Measurements from ENCODE around the gene TMPRSS6.

TMPRSS6 gene

DNA sequence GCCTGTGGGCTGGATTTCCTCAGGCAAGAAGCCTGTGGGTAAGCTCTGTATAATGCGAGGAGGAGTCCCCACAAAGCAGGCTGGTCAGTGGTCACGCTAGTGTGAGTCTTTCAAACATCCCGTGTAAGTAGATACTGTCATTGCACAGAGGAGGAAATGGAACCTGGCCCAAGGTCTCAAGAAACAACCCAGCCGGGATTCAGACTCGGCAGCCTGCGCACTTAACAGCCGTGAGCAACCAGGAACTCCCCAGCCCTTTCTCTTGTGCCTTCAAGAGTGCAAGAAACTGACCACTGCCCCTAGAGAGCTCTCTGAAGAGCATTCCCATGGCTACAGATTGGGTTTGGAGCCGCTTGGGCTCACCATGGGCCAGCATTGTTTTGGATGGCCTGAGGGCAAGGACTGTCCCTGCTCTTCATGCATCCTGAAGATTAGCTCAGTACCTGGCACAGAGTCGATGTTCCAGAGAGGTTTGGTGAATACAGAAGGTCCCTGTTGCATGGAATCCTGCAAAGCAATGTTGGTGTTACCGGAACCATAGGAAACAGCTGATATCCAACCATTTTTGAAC lies 83.9 kb downstream of the TMPRSS6 start:
- no peak for FAIRE-seq

DNA sequence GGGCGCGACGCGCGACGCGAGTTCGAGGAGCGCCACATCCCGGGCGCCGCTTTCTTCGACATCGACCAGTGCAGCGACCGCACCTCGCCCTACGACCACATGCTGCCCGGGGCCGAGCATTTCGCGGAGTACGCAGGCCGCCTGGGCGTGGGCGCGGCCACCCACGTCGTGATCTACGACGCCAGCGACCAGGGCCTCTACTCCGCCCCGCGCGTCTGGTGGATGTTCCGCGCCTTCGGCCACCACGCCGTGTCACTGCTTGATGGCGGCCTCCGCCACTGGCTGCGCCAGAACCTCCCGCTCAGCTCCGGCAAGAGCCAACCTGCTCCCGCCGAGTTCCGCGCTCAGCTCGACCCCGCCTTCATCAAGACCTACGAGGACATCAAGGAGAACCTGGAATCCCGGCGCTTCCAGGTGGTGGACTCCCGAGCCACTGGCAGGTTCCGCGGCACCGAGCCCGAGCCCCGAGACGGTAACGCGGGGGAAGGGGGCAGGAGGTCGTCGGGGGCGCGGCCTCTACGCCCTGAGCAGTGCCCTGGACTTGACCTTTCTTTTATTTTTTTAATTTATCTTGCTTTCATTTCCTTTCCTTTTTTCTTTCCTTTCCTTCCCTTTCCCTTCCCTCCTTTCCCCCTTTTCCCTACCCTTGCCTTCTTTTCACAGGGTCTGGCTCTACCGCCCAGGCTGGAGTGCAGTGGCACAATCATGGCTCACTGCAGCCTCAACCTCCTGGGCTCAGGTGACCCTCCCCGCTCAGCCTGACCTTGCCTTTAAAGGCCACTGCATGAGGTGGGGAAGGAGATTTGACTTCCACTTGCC lies 85.0 kb downstream of the TMPRSS6 start:
- FAIRE-seq = no peak

DNA sequence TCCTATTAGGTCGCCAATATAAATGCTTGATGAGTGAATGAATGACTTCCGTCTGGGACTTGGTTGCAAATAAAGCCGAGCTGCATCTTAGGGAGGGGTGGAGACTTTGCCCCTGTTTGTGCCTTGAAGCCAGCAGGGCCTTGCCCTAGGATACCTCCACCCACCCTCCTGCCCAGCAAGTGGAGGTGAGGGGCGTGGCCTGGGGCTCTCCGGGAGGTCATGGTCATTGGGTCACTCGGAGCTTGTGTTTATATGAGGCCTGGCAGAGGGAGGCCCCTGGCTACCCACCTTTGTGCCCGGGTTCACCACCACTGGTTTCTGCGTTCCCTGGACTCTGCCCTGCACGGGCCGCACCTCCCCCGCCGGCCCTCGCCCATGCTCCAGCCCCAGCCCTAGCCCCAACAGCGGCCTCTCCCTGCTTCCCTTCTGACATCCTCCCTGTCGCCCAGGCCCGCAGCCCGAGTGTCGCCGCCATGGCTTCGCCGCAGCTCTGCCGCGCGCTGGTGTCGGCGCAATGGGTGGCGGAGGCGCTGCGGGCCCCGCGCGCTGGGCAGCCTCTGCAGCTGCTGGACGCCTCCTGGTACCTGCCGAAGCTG lies 85.7 kb downstream of the TMPRSS6 start:
- no peak for FAIRE-seq

DNA sequence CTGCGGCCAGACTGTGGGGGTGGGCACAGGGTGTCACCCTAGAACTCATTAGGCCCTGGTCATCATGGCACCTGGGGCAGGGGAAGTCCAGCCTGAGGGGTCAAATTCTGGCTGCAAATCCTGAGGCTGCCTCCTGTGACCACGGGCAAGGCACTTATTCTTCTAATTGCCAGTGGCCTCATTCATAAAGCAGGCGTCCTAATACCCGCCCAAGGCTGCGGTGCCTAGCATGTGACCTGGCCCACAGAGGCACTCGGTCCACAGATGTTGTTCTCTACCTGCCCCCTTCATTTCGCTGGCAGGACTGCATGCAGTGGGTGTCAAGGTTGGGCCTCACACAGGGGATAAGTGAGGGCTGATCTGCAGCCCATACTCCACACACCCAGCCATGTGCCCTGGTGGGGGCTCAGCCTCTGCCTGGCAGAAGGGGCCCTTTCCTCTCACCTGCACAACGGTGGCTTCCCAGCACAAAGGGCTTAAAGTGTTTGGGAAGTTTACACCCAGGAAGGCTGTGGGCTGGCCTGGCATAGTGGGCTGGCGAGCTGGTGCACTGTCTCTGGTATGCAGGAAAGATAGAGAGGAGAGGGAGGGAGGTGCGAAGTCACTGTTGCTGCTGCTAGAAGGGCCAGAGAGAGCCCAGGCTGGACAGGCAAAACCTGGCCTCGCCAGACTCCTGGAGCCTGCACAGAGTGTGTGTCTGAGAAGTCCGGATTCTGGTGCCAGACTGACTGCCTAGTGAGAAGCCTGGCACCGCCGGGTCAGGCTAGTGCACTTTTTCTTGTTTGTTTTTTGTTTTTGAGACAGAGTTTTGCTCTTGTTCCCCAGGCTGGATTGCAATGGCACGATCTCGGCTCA lies 86.8 kb downstream of the TMPRSS6 start:
- FAIRE-seq = no peak

DNA sequence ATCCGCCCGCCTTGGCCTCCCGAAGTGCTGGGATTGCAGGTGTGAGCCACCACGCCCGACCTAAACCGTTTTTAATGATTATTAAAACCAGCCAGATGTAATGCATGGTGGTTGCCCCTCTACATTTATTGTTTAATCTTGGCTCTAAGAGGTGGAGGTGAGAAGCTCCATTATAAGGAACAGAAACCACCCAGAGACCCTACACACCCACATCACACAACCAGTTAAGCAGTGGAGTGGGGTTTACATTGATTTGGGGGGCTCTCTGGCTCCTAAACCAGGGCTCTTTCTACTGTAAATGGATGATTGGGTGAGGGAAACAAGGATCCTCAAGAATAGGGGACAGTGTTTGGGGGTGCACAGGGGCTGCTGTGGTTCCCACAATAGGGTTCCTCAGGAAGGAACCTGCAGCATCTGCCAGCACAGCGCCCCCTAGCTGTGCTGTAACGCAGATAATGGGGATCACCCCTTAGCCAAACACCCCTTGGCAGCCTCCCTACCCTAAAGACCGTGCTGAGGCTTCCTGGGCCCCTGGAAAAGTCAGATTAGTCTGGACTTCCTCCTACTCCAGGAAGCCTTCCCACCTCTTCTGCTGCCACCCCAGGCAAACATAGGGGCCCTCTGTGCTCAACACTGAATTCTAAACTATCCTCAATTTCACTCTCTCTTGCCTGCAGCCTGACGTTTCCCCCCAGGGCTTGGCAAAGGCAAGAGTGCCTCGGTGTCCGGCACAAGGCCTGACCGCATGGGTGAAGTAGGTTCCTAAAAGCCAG lies 87.6 kb downstream of the TMPRSS6 start:
- no peak for FAIRE-seq

DNA sequence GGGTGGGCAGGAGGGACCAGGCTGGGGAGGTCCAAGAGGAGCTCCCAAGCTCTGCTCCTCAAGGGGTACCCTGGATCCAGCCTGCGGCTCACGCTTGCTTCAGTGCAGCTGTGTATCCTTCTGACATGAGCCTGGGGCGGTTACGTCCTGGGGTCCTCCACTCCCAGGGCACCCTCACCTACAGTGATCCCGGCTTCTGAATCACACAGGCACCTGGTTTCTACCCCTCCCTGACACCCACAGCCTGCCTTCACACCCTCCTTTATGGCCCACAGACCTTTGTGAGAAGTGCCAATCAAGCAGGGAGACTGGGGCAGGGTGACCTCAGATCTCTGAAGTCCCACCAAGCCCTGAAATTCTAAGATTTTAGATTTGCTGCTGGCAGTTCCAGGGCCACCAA lies 88.5 kb downstream of the TMPRSS6 start:
- FAIRE-seq = no peak

DNA sequence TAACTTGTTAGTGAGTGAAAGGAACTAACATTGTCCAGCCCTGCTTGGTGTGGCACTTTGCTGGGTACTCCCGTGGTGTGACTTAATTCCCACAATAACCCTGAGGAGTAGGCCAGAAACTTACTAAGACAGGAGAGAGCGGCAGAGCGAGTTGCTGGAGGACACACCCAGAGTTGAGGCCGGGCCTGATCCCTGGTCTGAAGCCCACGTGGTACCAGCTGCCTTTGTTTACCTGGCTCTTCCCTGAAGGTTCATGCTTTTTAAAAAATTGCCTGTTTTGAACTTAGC lies 89.4 kb downstream of the TMPRSS6 start:
- FAIRE-seq = no peak

DNA sequence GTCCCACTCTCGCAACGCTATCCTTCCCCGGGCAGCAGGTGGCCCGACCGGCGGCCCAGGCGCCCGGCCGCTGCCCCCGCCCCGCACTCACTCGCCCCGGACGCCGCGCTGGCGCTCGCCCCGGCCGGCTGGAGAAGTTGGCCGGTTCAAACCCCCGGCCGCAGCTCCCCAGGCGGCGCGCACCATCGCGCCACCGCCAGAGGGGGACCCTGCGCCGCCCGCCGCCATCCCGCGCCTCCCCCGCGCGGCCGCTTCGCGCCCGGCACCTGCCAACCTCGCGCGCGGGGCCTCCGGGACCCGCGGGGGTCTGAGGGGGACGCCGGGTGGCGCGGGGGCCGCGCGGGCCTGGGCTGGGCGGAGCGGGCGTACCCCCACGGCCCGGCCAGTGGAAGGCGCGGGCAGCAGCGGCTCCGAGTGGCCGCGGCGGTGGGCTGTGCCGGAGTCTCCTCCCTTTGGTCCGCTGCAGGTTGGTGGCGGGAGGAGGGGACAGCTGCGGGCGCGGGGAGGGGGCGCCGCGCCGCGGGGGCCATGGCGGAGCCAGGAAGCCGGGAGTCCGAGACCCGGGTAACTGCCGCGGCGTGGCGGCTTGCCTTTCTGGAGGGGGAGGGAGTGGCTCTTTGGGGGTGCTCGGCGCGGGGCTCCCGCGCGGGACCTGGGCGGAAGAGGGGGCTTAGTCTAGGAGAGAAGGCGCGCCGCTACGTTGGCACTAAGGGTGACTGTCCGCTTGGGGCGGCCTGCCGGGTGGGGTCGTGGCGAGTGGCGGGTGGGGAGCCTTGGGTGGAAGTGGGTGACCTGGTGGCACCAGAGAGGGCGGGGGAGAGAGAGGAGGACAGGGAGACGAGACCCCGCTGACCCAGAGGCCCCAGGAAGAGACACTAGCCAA lies 90.0 kb downstream of the TMPRSS6 start, which contains the start of the genes MPST and TST:
Gene MPST, plus strand, starts transcription at position 434 of the 883 bp plus-strand sequence. Its CDS starts 95 bp downstream, at position 529.
Gene TST, minus strand, starts transcription at position 139 of the 883 bp plus-strand sequence. CDS start 715 bp downstream, outside the sequence.
- no peak for FAIRE-seq

DNA sequence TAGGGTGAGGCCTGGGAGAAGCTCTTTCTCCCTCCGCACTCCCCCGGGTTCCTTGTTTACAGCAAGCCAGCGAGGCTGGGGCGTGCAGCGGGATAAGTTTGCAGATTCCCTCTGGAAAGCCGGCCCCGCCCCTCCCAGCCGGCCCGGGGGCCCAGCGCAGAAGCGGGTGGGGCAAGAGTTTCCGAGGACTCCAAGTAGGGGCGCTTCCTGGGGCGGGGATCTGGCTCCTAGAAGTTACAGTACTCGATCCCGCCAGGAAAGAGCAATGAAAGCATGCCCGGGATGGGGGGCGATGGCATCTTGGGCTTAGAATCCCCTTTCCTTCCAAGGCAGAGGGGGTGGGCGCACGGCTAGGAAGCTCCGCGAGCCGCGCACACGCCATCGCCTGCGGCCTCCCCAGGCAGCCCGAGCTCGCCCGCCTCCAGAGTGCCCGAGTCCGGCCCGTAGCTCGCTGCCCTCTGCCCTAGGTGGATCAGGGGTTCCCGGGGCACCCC lies 90.7 kb downstream of the TMPRSS6 start:
- no peak for FAIRE-seq

DNA sequence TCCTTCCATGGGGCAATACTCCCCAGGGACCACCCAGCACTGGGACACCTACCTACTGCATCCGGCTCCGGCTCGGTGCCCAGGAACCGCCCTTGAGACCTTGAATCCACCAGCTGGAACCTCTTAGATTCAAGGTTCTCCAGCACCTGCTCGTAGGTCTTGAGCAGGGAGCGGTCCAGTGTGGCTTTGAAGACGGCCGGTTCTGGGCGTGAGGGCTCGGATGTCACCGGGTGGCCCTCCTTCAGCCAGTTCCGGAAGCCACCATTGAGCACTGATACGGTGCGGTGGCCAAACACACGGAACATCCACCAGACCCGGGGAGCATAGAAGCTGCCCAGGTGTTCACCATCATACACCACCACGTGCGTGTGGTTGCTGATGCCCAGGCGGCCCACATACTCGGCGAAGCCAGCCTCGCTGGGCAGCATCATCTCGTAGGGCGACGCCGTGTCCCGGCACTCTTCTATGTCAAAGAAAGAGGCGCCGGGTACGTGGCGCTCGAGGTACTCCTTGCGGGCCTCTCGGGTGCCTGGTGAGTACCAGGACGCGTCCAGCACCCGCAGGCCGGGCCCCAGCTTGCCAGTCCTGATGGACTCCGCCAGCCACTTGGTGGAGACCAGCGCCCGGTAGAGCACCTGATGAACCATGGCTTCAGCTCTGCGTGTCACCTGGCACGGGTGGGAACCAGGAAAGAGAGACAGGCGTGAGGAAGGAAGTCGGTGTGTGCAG lies 91.3 kb downstream of the TMPRSS6 start:
- no peak for FAIRE-seq

DNA sequence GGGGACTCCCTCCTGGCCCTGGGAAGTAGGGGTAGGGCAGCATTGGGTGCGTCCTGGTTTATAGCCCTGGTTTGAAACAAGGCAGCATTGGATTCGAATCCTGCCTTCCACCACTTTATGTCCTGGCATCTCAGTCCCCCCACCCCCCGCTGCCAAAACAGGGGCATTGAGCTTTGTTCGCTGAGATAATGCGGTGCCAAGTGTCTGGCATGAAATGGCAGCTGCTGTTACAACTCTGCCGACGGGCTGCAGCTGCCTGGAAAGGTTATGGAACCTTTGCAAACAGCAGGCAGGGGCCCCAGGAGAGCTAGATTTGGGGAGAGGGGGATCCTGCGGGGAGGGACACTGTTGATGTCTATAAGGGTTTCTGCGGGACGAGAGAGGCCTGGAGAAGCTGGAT lies 92.2 kb downstream of the TMPRSS6 start:
- FAIRE-seq = no peak

DNA sequence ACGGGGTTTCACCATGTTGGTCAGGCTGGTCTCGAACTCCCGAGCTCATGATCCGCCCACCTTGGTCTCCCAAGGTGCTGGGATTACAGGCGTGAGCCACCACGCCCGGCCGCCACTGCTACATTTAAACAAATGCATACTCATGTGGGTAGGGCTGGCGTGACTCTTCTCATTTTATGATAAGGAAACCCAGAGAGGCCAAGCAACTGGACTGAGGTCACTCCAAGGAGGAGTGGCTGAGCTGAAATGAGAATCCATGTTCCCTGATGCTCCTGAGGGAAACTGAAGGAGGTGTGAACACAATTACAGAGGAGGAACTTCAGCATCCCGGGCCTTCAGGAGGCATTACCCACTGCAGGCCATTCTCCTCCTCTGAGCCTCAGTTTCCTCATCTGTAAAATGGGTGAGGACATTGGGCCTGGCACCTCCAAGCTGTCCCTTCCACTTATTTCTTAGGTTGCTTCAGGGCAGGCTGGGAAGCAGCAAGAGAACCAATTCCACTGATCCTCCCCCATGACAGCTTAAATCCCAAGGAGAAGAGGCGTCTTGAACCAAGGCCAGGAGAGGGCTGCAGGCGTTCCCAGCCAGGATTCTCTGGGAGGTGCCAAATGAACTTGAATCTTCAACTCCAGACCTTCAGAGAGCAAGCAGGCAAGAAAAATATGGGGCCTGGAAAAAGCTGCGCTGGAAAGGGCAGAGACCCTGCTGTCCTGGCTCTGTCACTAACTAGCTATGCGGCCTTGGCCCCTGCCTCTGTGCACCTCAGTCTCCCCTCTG lies 93.2 kb downstream of the TMPRSS6 start:
- FAIRE-seq = no peak

DNA sequence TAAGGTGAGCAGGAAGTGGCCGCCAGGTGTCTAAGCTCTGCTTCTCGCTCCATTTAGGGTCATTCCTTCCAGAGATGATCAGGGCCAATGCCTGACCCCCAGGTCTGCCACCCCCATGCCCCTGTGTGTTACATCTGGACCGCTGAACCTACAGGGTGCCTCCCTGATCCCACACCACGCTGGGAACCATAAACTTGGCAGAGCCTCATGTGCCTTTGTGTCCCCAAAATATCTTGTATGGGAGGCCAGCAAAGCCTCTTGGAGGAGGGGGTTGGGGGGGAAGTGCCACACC lies 94.0 kb downstream of the TMPRSS6 start:
- no peak for FAIRE-seq

Measured in endometrium (tissue), 2 donors.